8988T (cell line): ENCODE data around the gene VPS26A.
A peak's percentile ranks its signal among the peaks of the same experiment; 100 is the strongest.

Source experiments
- DNase-seq: peaks from one replicate; pipeline ENCODE4 v3.0.0; 2011

VPS26A gene

GRCh38 chr10:69179089-69179742 is 55.2 kb downstream of the VPS26A start:
- no peak for DNase-seq

GRCh38 chr10:69179743-69180524 is 56.0 kb downstream of the VPS26A start, which contains the start of gene SUPV3L1:
SUPV3L1 (plus strand) TSS chr10:69180234; CDS start chr10:69180292, 58 bp downstream.
- DNase-seq = peak; percentile 58

- no peak for DNase-seq
These were observed 56.7 kb downstream of the VPS26A start for GRCh38 chr10:69180525-69181204.

DNA sequence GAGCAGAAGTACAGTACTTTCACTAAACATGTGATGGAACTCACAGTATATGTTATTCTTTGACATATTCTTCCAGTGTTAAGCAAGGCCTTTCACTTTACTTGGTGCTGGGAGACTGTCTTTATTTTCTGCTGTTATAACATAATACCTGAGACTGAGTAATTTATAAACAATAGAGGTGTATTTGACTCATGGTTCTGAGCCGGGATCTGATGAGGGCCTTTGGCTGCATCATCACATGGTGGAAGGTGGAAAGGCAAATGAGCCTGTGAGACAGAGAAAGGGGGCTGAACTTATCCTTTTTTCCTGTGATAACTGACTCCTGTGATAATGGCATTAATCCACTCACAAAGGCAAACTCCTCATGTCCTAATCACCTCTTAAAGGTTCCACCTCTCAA is 57.5 kb downstream of the VPS26A start:
- DNase-seq = no peak

GRCh38 chr10:69182005-69182404 is 58.0 kb downstream of the VPS26A start:
- no peak for DNase-seq

DNA sequence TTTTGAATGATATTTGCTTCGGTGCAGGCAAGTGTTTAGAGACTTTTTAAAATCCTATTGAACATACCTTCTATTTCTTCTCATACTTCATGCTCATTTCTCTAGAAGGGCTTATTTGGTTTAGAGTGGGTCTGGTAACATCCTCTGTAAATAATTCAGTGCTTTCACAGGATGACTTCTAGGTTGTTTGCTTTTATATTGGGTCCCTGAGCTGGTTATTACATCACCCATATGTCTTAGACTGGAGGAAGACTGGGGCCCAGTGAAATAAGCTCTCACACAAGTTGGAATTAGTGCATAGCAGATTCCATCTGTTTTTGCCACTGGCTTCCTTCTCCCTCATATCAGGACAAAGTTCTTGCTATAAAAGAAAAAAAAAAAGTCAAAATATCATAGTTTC is 62.5 kb downstream of the VPS26A start:
- no peak for DNase-seq

DNA sequence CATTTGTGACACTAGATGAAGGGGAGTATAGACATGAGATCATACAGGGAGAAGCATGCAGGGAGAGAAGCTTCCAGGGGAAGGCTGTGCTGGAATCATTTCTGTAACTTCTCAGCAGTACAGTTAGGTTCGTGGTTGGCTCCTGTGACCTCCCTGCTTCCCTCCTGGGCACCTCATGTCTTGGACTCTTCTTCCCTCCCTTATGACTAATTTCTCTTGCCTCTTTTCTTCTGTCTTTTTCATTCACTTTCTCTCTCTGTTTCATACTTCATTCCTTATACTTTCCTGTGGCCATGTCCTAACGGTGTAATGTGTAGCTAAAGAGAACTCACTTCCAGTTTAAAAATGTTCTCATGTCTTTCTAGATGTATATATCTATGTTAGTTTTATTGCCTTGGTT is 77.1 kb downstream of the VPS26A start:
- no peak for DNase-seq

DNA sequence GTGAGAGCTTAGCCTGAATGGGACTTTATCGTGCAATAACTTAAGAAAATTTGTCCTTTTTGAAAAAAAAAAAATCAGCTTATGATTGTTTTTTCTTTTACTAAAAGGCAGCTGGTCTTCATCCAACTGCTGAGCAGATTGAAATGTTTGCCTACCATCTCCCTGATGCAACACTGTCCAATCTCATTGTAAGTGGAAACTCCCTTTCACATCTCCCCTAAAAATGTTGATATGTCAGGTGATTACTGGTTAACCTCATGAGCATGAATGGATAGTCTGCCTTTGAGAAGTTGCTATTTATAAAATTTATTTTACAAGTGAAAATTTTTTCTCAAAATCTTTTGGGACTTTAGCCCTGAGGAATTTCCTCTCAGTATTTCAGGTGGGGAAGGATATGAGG is 78.4 kb downstream of the VPS26A start:
- DNase-seq = no peak

- DNase-seq = no peak
These were observed 84.8 kb downstream of the VPS26A start for GRCh38 chr10:69208761-69209160.

- no peak for DNase-seq
These were observed 86.0 kb downstream of the VPS26A start for GRCh38 chr10:69209787-69210484.

DNA sequence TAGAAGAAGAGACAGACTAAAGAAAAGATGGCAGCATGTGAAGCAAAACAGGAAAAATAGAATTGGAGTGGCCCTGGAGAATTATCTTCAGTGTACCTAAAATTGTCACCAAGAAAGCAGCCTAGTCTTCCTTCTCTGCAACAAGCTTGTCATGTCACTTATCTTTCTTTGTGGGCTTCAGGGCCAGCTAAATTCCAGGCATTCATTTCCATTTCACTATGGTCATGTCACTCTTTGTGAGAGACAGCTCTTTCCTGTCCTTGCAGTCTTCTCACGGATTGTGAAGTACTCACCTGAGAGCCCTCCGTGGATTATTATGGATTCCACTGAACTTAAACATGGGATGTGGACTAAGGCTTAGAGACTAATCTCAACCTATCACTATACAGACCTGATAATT is 87.1 kb downstream of the VPS26A start:
- no peak for DNase-seq

GRCh38 chr10:69211524-69211923 is 87.5 kb downstream of the VPS26A start:
- no peak for DNase-seq

DNA sequence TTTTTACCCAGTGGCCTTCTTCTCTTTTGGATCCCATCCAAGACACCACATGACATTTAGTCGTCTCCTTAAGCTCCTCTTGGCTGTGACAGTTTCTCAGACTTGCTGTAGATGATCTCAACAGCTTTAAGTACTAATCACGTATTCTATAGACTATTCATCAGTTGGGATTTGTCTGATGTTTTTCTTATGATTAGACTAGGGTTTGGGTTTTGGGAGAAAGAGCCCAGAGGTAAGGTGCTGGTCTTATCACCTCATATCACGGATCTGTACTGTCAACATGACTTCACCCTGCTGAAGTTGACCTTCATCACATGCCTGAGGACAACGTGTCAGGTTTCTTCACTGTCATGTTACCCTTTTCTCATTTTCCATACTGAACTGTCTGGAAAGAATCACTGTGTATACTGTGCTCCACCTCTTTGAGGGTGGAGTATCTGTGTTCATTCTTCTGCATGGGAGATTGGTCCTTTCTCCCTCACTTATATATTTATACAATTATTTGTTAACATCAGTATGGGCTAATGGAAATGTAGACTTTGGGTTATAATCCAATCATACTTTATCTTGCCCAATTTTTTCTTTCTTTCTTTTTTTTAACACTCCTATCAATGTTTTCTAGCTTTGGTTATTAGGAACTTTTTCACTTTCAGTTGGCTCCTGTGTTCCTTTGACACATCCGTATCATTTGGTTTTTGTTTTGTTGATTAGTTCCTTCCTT is 89.8 kb downstream of the VPS26A start:
- no peak for DNase-seq

DNA sequence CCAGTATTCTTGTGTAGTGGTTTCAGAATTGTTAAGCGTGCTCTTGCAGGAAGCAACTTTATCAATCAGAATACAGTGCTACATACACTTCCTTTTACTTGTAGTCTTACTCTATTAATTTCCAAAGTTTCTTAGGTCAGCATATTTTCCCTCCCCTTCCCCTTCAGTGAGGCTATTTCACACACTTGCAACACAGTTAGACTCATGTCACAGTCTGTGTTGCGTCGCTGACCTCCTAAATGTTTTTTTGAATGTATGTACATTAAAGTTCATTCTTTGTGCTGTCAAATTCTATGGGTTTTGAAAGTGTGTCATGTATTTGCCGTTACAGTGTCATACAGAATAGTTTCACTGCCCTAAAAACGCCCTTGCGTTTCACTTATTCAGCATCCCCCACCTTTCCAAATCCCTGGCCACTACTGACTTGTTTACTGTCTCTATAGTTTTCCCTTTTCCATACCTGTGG is 90.7 kb downstream of the VPS26A start:
- no peak for DNase-seq

DNA sequence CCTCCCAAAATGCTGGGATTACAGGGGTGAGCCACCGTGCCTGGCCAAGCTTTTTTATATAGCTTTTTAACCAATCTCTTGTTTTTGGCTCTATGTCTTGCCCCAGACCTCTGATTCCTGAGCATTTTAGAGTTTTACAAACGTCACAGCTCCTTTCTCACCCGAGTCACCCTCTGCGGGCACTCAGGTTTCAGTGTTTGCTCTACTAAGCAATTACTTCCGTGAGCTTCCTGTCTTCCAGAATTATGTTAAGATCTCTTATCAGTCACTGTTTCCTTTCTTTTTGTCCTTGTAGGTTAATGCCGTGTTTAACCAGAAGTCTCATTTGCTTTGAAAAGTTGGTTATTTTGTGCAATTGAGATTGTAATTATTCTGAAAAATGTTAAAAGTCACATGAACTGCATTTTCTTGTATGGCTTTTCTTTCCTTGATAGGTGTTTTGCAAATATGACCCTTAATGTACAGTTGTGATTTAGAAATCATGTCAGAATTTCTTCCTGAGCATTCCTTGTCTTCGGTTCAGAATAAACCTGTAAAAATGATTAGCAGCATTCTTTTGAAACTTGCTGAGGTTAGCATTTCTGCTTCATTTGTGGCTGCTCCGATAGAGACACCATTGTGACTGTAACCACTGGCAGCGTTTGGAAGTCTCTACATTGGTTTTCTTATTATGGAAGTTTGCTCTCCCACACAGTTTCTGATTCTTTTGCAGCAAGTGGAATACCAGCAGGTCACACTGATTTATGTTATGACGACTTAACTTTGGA is 91.6 kb downstream of the VPS26A start:
- no peak for DNase-seq

DNA sequence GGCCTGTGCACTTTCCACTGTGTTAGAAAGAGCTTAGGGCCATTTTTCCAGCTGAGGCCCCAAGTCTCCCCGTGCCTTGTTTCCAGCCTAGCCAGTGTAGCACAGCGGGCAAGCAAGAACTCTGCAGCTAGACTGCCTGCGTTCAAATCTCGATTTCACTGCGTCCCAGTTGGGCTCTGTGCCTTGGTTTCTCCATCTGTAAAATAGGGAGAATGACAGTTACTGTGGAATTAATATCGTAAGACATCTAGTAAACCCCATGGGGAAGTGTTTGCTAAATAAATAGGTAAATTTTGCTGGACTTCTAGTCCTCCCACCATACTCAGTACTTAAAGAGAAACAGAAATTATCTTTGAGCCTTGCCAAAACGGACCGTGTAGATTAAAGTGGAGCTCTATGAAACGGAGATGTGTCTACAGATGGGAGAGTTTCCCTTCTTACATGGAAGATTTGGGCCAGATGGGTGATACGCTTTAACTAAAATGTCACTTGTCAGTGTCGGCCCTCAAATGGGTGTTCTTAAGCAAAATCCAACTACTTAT is 92.7 kb downstream of the VPS26A start:
- no peak for DNase-seq

- DNase-seq = no peak
These were observed 93.3 kb downstream of the VPS26A start for GRCh38 chr10:69217119-69217754.

- no peak for DNase-seq
These were observed 94.9 kb downstream of the VPS26A start for GRCh38 chr10:69218831-69219230.

DNA sequence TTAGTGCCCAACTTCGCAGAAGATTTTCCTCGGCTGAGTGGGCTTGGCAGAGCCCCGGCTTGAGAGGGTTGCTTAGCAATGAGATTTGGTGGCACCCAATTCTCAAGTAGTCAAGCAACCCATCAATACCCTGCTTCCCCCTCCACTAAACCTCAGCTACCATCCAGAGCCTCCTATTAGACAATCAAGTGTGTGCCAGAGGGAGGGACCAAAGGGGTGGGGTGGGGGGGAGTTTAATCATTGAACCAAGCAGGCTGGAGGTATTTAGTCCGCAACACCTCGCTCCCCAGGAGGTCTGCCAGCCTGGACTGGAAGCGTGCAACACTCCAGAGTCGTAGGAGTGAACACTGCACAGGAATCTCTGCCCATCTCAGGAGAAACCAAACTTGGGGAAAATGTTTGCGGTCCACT is 96.1 kb downstream of the VPS26A start, which contains the start of gene HKDC1:
TSS of gene HKDC1 (plus strand) at position 292 of the 411 bp plus-strand sequence. CDS start at position 396, 104 bp downstream.
- DNase-seq = no peak

GRCh38 chr10:69220507-69220906 is 96.5 kb downstream of the VPS26A start:
- DNase-seq = no peak
